Kidney epithelial cell (primary cell): ENCODE results near the gene RNU6-1. TPM values are rescaled to one million over a fixed set of nuclear protein-coding genes. Genes with fewer than 3 reads are reported as not detected.

Experiments used
- DNase-seq: peaks from one replicate; pipeline ENCODE4 v3.0.0-alpha.2; 2010; ENCODE audit warnings: low read depth
- H3K27me3 ChIP-seq: 2 replicates; pipeline ENCODE4 v1.6.0; 2011; ENCODE audit warnings: low read length; ENCODE audit not compliant: control insufficient read depth, insufficient read depth
- H3K36me3 ChIP-seq: 2 replicates; pipeline ENCODE4 v1.5.1; 2011; ENCODE audit warnings: low read length; ENCODE audit not compliant: control insufficient read depth, insufficient read depth
- H3K4me3 ChIP-seq: 2 replicates; pipeline ENCODE4 v1.5.1; 2011; ENCODE audit warnings: low read depth, mild to moderate bottlenecking, control low read depth, low read length
- CTCF ChIP-seq: IDR thresholded peaks from 2 replicates; pipeline ENCODE4 v1.5.1; 2011; ENCODE audit warnings: mild to moderate bottlenecking, moderate library complexity, low read length, control low read depth, inconsistent platforms; ENCODE audit not compliant: insufficient read depth, poor library complexity, severe bottlenecking
- total RNA-seq: library from RNA; depleted of rRNA; stranded (reverse); fragments of >200 nt; gene quantifications from 2 replicates; pipeline ENCODE4 v1.2.3, GENCODE V29; 2015

Gene RNU6-1
- total RNA-seq, 1 donor from 2014 or later, result not detected

- no peak for DNase-seq
- Histone ChIP-seq H3K4me3 (no peak overlapping the region), H3K27me3 (peaks cover 65% of the 10 kb centered on the region), H3K36me3 (no peaks in the 10 kb centered on the region)
- TF ChIP-seq CTCF, result no peak
Observed at GRCh38 chr15:67816668-67817067, 23.2 kb downstream of the RNU6-1 start.

- no peak for DNase-seq
- TF ChIP-seq CTCF, result no peak
- Histone ChIP-seq H3K4me3 (no peak overlapping the region), H3K27me3 (peaks cover 50% of the 10 kb centered on the region), H3K36me3 (no peaks in the 10 kb centered on the region)
Observed at GRCh38 chr15:67815036-67815592, 24.7 kb downstream of the RNU6-1 start.

- Histone ChIP-seq H3K27me3 (peaks cover 32% of the 10 kb centered on the region), H3K4me3 (no peak overlapping the region), H3K36me3 (no peaks in the 10 kb centered on the region)
- TF ChIP-seq CTCF, result no peak
- no peak for DNase-seq
Observed at GRCh38 chr15:67813104-67813634, 26.7 kb downstream of the RNU6-1 start.

- Histone ChIP-seq H3K36me3 (no peaks in the 10 kb centered on the region), H3K4me3 (no peak overlapping the region), H3K27me3 (peaks cover 24% of the 10 kb centered on the region)
- no peak for TF ChIP-seq CTCF
- DNase-seq, result no peak
Observed at GRCh38 chr15:67812241-67812644, 27.6 kb downstream of the RNU6-1 start.

- Histone ChIP-seq H3K27me3 (peaks cover 20% of the 10 kb centered on the region), H3K36me3 (no peaks in the 10 kb centered on the region), H3K4me3 (no peak overlapping the region)
- no peak for DNase-seq
- no peak for TF ChIP-seq CTCF
Observed at GRCh38 chr15:67809866-67810265, 30.0 kb downstream of the RNU6-1 start.

- TF ChIP-seq CTCF, result no peak
- H3K36me3 ChIP-seq, result no peaks in the 10 kb centered on the region
- peaks cover 20% of the 10 kb centered on the region for H3K27me3 ChIP-seq
- DNase-seq, result no peak
- H3K4me3 ChIP-seq, result no peak overlapping the region
Observed at GRCh38 chr15:67809441-67809840, 30.4 kb downstream of the RNU6-1 start.
